ENCODE results near the gene CTF1.

The CTF1 gene

GRCh38 chr16:30896261-30896888 lies at the start of gene CTF1:
CTF1 (plus strand) TSS chr16:30896614; CDS start chr16:30896644, 30 bp downstream.
- TF ChIP-seq EZH2phosphoT487 (IDR thresholded peaks at IDR 0.05; ENCODE audit: borderline replicate concordance) (no peak), CTCF (conservative IDR thresholded peaks at IDR 0.05; ENCODE audit: low read length) (no peak)
- peak within 1 kb of the TSS; percentile 75 for H2AFZ ChIP-seq (ENCODE audit: low read length)
- H3K9me3 ChIP-seq (ENCODE audit: insufficient read depth, low read depth, low read length) = no peaks in the 10 kb centered on the region
- peak within 1 kb of the TSS; percentile 41 for H3K9ac ChIP-seq (ENCODE audit: low read depth, low read length, poor library complexity, severe bottlenecking)
- H3K4me2 ChIP-seq (ENCODE audit: low read depth, low read length, poor library complexity, severe bottlenecking) = peak within 1 kb of the TSS; percentile 46
- H3K36me3 ChIP-seq (ENCODE audit: insufficient read depth, low read length) = no peaks in the 10 kb centered on the region
- H4K20me1 ChIP-seq (ENCODE audit: insufficient read depth, low read length, poor library complexity, severe bottlenecking) = peaks cover 6% of the 10 kb centered on the region
- H3K4me1 ChIP-seq (ENCODE audit: insufficient read depth, low read length, poor library complexity, severe bottlenecking) = peaks cover 30% of the 10 kb centered on the region
- H3K9me2 ChIP-seq (replicated peaks; ENCODE audit: low read depth, low read length) = no peaks in the 10 kb centered on the region
- peaks cover 15% of the 10 kb centered on the region; the same call in 1 of the 2 replicates for H3F3A ChIP-seq (ENCODE audit: low read depth)
- H3K79me2 ChIP-seq (ENCODE audit: insufficient read depth, low read length) = peaks cover 13% of the 10 kb centered on the region
- peak within 1 kb of the TSS; percentile 46 for H3K4me3 ChIP-seq (ENCODE audit: low read length, poor library complexity, severe bottlenecking)
- no peaks in the 10 kb centered on the region for H3K27me3 ChIP-seq (ENCODE audit: insufficient read depth, low read length, poor library complexity, severe bottlenecking)

DNA sequence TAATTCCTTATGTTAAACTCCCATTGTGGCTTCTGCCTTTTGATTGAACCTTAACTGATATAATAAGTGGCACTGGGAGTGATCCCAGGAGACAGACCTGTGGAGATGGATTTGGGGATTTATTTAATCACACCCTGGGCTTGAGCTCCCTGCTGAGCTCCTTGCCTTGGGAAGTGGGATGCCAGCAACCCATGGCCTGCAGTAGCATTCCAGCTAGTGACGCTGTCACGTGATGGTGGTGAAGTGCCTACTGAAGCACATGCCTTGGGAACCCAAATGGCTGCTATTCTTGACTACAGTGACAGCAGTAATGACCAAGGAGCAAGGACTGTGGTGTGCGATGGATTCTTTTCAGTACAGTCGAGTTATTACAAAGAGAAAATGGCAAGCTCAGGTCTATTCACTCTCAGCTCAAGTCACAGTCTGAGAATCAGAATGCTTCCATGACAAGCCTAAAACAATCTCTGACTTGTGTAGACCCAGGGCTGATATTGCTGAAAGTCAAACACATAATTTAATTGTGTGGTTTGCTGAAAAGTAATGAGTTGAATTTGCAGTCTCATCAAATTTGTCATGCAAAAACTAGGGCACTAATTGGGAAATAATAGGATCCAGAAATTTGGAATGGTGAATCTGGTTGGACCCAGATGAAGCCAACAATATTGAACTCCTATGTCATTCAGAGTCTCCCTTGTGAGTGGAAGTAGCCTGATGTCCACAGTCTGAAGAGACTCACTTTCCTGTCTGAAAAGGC lies 49.6 kb upstream of the CTF1 start:
- Histone ChIP-seq H3K27me3 (ENCODE audit: insufficient read depth, low read length, poor library complexity, severe bottlenecking) (no peaks in the 10 kb centered on the region), H3K36me3 (ENCODE audit: insufficient read depth, low read length) (no peaks in the 10 kb centered on the region), H3K4me2 (ENCODE audit: low read depth, low read length, poor library complexity, severe bottlenecking) (no peak overlapping the region), H3K79me2 (ENCODE audit: insufficient read depth, low read length) (no peaks in the 10 kb centered on the region), H3K4me1 (ENCODE audit: insufficient read depth, low read length, poor library complexity, severe bottlenecking) (peaks cover 4% of the 10 kb centered on the region), H2AFZ (ENCODE audit: low read length) (no peak overlapping the region), H4K20me1 (ENCODE audit: insufficient read depth, low read length, poor library complexity, severe bottlenecking) (no peaks in the 10 kb centered on the region), H3K9me2 (replicated peaks; ENCODE audit: low read depth, low read length) (no peaks in the 10 kb centered on the region), H3F3A (ENCODE audit: low read depth) (no peaks in the 10 kb centered on the region), H3K4me3 (ENCODE audit: low read length, poor library complexity, severe bottlenecking) (no peak overlapping the region), H3K9me3 (ENCODE audit: insufficient read depth, low read depth, low read length) (no peaks in the 10 kb centered on the region), H3K9ac (ENCODE audit: low read depth, low read length, poor library complexity, severe bottlenecking) (no peak overlapping the region)
- TF ChIP-seq EZH2phosphoT487 (IDR thresholded peaks at IDR 0.05; ENCODE audit: borderline replicate concordance) = no peak
- TF ChIP-seq CTCF (conservative IDR thresholded peaks at IDR 0.05; ENCODE audit: low read length) = no peak

DNA sequence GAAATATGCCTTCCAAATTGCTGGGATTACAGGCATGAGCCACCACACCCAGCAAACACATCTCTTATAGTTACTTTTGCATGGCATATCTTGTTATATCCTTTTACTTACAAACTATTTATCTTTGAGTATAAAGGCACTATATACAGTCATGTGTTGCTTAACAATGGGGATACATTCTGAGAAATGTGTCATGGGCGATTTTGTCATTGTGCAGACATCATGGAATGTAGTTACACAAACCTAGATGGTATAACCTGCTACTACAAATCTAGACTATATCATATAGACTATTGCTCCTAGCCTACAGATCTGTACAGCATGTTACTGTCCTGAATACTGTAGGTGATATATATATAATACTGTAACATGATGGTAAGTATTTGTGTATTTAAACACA lies 46.2 kb upstream of the CTF1 start:
- no peak overlapping the region for H3K9ac ChIP-seq (ENCODE audit: low read depth, low read length, poor library complexity, severe bottlenecking)
- no peak overlapping the region for H3K4me3 ChIP-seq (ENCODE audit: low read length, poor library complexity, severe bottlenecking)
- no peak overlapping the region for H3K4me2 ChIP-seq (ENCODE audit: low read depth, low read length, poor library complexity, severe bottlenecking)
- TF ChIP-seq CTCF (conservative IDR thresholded peaks at IDR 0.05; ENCODE audit: low read length) = no peak
- no peak for TF ChIP-seq EZH2phosphoT487 (IDR thresholded peaks at IDR 0.05; ENCODE audit: borderline replicate concordance)
- H3K36me3 ChIP-seq (ENCODE audit: insufficient read depth, low read length) = no peaks in the 10 kb centered on the region
- H3K4me1 ChIP-seq (ENCODE audit: insufficient read depth, low read length, poor library complexity, severe bottlenecking) = no peaks in the 10 kb centered on the region
- no peaks in the 10 kb centered on the region for H3F3A ChIP-seq (ENCODE audit: low read depth)
- H3K79me2 ChIP-seq (ENCODE audit: insufficient read depth, low read length) = no peaks in the 10 kb centered on the region
- no peaks in the 10 kb centered on the region for H3K27me3 ChIP-seq (ENCODE audit: insufficient read depth, low read length, poor library complexity, severe bottlenecking)
- H3K9me2 ChIP-seq (replicated peaks; ENCODE audit: low read depth, low read length) = no peaks in the 10 kb centered on the region
- no peaks in the 10 kb centered on the region for H3K9me3 ChIP-seq (ENCODE audit: insufficient read depth, low read depth, low read length)
- H2AFZ ChIP-seq (ENCODE audit: low read length) = no peak overlapping the region
- no peaks in the 10 kb centered on the region for H4K20me1 ChIP-seq (ENCODE audit: insufficient read depth, low read length, poor library complexity, severe bottlenecking)

Measured in Loucy (cell line).